Ecto neural progenitor cell (in vitro differentiated cells): ENCODE results near the gene AUTS2.

ENCODE experiments used
- DNase-seq: peaks from one replicate; pipeline ENCODE4 v3.0.0-alpha.2; 2018; ENCODE audit warnings: low spot score

AUTS2 gene

DNA sequence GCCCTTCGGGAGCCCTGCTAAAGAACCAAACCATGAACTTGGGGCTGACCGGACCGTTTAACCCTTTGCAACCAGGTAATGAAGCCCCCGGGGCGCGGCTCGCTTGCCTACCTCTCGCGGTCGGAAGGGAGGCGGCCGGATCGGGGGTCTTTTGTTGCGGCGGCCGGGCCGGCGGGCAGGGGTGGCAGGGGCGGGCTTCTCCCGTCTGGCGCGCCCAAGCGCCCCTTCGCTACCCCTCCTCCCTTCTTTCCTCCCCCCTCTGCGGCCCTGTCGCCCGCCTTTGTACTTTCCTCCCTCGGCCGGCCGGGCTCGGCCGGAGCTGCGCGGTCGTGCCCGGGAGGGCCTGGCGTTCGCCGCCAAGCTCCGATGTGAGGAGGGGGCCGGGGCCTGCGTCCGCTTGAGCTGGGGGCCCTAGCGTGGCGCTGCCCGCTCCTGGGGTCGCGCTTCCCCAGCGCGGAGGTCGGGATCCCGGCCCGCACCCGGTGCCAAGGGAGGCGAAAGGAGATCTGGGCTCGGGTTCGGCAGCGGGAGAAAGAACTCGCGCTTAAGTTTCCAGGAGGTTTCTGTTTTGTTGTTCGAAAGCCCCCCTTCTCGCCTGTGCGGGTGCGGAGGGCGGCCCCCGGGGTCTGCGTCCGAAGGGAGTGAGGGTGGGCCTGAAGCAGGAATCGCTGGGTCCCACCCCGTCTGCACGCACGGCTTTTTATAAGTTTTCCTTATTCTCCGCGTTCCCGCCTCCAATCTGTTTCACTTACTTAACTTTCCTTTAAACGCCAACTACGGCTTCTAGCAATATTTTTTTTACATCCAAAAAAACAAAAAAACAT is 1096.9 kb downstream of the AUTS2 start:
- peak; percentile 74 for DNase-seq

DNA sequence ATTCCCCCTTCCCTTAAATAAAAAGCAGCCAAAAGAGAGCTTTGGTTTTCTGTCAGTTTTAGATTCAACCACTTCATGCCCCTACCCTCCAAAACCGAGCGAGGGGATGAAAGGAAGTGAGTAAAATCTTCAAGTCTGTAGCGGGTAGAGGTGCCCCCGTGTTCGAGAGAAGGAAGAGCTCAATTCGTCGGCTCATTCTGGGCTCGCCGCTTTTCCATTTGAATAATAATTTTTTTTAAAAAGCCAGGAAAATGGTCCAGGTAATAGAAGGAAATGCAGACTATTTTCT is 1097.5 kb downstream of the AUTS2 start:
- DNase-seq, result no peak

DNA sequence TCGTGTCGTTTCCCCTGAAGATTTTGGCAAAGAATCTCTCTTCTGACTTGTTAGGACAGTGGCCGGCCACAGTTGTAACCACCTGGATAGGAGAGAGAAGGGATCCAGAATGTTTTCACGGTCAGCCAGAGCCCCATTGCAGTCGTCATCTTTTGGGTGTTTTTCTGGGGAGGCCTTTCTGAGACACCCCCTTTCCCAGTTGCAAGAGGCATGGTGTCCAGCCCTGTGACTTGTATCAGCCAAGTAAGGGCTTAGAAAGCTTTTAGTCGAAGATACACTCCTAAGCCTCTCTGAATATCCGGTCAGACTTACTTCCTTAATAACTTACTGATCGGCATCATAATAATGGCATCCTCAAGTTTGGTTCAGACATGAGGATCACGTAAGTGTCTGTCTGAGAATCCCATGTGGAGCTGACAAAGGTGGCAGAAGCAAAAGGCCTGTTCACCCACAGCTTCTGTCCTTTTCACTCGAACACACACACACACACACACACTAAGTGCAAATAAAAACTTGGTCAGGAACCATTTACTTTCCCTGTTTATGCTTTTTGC is 1098.0 kb downstream of the AUTS2 start:
- no peak for DNase-seq

DNA sequence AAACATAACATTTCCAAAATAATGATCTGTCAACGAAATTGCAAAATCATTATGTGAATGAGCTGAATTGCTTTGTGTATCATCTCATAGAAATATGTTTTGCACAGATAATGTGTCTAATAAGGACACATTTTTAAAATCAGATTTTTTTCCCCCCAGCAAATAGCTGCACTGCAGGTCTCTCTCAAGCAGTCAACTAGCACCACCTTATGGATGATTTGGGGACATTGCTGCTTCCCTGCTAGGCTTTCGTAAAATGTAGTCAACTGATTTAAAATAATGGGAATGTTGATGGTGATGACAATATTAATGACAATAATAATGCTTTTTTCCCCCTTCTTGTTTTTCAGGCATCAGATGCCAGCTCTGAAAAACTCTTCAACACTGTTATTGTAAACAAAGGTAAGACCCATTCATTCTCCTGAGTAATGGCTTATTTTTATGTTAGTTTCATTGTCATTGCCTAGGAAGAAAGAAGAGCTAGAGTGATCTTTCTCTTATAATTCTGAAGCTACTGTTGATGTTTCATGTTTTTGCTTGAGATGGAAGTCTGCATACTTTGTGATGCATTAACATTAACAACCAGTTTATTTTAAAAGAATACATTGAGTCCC is 1100.1 kb downstream of the AUTS2 start:
- no peak for DNase-seq

DNA sequence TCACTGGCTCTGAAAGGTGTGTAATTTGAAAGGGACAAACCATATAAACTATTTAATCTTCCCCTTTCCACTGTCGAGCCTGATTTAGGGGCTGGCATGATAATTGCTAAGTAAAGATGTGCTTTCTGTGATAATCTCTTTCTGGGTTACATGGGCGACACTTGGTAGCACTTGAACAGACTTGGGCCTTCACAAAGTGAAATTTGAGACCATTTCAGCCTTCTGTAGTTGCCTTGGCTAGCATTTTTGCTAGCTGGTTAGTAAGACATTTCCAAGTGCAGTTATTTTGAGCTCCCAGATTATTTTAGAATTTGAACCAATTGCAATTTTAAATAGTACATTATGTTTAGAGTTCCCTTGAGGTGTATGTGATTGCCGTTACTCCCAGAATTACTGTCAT is 1101.0 kb downstream of the AUTS2 start:
- no peak for DNase-seq

DNA sequence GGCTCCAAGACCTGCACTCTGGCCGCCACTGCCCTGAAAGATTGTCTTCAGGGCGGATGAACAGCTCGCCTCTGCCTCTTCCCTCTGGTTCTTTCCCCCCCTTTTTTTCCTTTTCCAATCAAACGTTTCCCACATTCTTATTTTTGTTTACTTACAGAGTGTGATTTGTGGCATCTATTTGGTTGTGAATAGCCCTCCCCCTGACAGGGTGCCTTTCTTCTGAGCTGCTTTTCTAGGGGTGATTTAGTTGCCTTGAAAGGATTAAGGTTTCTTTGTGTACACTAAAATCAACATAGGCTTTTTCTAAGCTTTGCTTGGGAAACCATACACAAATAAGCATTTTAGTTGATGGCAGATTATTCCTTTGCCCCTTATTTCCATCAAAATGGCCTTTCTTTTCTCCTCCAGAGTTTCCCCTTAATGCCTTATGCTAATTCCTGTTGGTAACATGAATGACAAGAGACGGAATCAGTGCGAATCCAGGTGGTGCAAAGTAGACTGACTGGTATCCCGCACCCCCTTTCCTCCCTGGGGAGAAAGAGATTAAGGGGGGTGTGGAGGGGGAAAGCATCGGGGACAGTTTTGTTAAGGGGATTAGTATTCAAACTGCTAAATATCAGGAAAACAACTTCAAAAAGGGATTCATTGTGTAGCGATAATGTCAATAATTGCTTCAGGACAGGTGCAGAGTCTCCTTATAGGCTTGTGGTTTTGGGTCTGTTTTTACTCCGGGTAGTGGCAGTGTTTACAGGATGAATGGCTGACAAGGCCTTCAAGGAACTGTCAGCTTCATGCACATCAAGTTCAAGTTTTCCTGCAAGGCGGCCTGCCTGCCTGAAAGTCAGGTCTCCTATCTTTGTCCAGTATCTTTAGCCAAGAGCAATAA is 1102.0 kb downstream of the AUTS2 start:
- peak; percentile 54 for DNase-seq

DNA sequence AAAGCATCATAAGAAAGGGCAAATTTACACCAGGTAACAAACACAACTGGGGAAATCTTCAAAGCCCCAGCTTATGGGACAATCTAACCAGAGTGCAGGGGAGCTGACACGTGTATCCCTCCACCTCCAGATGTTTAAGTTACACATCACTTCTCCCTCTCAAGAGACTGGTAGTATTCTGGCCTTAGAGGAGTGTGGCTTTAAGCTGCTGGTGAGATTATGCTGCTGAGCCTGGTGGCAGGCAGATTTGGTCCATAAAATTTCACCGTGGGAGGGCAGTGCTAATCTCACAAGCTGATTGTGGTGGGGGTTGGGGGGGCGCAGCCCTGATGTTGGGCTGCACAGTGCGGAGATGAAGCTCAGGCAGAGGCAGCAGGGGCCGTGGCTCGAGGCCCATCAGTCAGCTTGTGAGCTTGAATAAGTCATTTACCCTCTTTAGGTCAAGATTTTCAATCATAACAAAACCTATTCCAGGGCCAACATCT is 1102.7 kb downstream of the AUTS2 start:
- peak; percentile 74 for DNase-seq

DNA sequence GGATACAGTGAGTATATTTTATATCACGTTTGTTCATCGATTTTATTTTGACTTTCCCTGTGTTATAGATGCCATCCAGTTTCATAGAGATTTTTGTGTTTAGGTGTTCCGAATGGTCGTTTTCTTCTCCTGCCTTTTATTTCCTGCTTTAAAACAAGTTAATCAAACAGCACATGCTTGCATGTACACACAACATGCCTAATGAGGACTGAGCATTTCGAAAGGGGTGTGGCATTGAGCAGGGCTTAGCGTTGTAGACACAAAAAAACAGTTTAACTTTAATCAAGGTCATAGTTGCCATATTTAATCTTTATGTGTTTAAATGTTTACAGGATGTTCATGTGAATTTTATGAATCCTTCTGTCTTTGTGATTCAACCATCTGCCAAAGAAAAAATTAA is 1103.2 kb downstream of the AUTS2 start:
- no peak for DNase-seq

DNA sequence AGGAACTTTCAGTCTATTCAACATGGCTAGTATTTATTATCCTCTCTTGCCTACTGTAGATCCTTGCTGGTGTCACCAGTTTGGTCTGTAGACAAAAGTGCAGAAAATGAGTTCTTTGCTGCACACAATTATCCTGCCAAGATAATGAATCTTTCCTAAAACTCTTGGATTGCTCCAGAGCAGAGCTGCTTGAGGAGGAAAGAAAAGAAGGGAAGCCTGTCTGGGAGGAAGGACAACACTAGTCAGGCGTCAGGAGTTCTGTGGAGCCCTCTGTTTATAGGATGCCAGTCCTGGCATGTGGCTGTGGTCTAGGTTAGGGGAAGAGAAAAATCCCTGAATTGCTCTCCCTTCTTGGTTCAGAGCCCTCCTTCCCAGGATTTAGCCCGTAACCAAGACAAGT is 1103.7 kb downstream of the AUTS2 start:
- DNase-seq, result no peak

DNA sequence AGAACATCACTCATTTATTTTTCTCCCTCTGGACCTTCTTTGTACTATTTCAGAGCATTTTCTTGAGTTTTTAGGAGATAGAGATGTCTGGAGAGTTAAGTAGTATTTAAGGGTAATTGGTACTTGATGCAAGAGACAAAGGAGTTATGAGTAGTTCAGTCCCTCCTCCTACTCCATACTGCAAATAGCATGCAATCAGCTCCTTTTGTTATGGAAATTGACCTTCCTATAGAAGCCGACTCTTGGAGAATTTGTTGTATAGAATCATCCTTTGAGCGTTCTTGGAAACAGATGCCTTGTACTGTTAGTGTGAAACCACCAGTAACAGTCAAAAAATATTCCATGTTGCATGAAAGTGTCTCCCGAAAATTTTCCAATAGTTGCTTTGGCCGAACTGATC is 1105.5 kb downstream of the AUTS2 start:
- no peak for DNase-seq

DNA sequence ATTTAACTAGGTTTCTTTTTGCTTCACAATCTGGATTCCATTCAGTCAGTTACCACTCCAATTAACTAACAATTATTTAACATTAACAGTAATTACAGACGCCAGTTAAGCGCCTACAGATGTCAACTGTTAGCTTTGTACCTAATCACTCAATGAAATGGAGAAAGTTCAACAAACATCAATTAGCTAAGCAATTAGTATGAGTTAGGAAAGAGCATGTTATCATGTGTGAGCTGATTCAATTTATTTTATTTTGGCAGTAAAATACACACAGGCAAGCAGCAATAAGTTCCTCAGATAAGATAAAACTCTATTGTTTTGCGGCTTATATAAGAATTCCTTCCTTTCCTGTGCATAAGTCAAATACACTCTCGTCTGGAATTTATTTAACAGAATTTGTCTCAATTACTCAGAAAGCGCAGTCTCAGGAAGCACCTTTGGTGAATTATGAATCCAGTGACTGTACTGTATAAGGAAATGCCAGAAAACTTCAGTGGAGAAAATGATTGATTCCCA is 1106.6 kb downstream of the AUTS2 start:
- DNase-seq, result no peak

DNA sequence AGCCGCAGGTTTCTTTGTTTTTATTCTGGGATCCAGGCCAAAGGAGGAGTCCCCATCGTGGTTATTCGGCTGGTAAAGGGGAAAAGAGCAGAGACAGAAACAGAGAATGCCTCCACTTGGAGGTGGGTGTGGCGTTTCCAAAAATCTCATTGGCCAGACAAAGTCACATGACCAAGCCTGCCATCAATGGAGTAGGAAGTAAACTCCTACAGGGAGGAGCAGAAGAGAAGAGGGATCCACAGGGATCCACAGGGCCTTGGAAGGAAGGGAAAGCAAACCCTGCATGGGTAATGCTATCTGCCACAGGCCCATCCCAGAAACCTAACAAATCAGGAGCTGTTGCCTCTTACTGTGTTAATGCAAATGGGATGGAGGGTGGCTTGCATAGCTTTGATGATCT is 1107.9 kb downstream of the AUTS2 start:
- DNase-seq, result no peak

DNA sequence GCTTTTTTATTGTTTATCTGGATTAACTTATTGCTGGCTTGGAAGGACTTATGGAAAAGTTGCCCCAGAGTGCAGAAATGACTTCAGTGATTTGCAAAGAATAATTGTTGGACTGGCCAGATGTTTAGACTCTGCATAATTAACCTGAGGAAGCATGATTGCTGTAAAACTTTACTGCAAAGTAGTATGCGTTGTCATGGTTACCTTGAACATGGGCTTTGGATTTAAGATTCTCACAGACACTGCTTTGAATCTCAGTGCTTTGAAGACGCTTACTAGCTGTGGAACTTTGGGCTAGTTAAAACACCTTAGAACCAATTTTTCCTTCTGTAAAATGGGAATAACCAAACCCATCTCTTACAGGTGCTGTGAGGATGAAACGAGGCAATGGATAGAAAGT is 1108.4 kb downstream of the AUTS2 start:
- DNase-seq, result no peak

DNA sequence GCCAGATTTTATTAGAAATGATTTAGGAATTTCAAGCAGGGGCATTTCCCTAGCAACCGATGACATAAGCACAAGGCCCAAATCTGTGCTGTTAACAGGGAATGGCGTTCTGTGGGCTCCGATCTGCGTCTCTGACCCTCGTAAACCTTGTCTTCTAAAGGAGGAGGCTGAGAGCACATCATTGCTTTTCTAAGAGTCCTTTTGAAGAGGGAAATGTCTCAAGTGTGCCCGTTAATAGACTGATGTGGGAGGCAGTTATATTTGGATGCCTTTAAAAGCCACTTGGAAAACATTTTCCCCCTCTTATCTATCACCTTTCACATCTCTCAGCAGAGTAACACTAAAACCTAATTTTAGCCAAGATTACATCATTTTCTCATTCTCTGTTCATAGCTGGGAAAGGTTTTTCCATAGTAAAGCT is 1109.6 kb downstream of the AUTS2 start:
- DNase-seq, result no peak

DNA sequence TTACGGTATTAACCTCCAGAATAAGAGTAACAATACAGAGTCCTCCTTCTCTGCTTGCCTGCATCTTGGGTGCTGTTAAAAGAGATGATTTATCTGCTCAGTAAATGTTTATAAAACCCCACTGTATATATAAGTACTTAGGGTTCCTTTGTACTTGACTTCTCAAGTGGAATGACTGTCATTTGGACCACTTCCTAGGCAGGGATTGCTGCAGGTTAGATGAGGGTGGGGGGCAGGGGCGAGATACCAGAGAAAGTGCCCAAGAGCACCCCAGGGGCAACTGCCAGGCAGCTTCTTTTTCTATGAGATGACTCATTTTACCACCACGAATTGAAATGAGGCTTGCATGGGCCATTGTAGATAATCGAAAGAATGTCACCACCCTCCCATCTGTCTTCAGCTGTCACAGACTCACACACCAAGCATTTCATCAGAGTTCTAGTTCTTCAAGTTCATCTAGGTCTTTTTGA is 1111.8 kb downstream of the AUTS2 start:
- DNase-seq, result no peak

DNA sequence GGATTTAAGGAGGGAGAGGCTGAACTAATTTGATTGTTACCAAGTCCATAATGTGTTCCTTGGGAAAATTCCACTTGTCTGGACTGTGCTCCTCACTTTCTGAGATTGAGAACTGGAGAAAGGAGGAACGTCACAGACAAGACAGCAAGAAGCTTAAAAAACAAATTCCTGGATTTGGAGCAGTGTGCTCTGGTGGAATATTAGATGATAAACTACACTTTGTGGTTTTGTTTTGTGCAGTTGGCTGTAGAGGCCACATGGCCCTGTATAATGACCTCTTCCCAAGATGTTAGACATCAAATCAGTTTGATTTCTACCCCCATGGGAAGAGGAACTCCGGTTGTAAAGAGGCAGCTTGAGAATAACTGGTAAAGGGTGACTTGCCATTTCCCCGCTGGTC is 1112.4 kb downstream of the AUTS2 start:
- DNase-seq, result no peak

DNA sequence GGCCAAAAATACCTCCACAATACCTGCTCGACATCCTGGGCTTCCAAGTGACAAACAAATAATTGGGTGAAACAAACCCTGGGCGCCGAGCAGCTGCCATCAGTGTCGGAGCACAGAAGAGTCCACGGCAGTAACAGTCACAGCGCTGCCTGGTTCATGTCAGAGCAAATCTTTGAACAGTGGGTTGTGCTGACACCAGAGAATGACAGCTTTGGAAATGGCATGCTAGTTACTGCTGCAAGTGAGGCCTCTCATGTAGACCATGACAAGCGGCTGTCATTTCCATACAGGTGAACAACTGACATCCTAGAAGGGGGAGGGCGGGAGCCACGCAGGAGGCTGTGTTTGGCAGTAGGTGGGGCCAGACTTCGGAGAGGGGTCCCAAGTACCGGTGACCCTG is 1113.2 kb downstream of the AUTS2 start:
- DNase-seq, result peak; percentile 29

DNA sequence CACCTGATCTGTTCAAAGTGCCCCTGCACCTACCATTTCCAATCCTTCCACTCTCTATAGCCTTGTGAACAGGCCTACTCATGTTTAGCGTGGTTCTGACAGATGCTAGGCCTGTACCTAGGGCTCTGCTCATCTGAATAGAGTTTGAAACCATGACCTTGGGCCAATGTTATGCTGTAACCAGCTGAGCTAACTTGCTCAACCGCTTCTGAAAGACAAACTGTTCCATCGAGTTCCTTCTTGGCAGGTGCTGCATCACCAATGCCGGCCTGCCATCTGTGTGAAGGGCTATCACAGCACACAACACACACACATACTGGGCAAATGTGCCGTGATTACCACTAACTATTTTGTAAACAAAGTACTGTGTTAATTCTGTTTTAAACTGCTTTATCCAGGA is 1114.7 kb downstream of the AUTS2 start:
- DNase-seq, result no peak

DNA sequence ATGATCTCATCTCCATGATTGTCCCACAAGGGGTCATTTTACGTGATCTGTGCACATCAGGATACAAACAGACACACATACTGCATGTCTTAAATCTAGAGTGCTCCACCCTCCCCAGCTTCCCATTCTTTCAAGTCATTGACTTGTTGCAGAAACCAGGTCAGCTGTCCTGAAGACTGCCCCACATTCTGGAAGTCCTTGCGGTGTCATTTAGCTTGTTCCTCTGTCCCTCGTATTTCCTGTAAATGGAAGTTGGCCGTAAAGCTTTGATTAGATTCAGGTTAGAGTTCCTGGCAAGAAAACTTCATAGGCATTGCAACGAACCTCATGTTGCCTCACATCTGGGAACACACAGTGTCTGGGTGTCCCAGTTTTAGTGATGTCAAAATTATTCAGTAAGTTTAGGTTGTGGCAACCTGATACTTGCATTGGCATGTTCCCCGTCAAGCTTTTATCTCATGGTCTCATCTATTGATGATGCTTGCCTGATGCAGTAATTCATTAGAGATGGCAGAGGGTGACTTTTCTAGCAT is 1116.3 kb downstream of the AUTS2 start:
- DNase-seq, result no peak

DNA sequence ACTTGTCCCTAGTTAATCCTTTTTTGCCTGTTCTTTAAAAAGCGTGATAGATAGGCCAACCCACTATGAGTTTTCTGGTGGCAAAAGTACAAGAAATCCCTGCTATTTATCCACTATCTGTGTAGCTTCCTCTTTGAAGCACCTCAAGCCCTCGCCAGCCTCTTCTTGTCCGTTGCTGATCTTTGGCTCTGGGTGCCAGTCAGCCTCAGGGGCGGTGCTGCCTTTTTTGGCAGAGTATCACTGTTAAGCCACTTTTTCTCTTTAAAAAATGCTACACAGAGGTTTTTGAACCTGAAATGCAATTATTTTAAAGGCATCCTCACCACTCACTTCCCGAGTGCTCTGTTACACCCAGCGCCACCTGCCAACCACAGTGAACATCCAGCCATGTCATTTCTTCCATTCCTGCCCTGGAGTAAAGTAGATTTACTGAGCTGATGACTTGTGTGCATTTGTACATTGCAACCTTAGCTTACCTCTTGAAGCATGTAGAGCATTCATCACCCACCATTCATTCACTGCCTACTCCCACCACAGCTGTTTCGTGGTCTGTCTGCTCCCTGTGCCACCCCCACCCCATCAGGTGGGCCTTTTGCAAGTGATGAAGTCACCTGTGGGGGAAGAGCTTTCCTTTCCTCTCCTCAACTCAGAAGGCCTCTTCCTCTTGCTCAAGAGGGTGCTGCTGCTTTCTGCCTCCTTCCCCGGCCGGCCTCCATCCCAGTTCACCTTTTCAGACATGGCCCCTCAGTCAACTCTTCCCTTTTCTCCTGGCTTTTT is 1119.5 kb downstream of the AUTS2 start:
- no peak for DNase-seq

DNA sequence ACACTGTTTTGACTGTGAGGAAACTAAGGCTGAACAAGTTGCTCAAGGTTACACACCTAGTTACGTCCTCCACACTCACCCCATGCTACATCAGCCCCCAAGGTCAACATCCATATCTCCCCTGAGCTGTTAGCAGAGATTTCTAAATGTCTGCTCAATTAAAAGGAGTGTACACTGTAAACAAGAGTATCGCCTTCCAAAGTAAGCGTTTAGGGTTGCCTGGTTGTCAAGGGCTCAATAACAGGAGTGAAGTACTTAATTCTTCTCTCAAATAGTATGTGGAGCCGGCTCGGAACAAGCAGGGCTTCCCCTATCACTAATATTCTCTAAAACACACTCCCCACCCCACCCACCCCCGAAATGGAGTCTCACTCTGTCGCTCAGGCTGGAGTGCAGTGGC is 1120.8 kb downstream of the AUTS2 start:
- DNase-seq, result no peak
